DMS 273 treated with DMSO at 0.1 percent for 48 hours (cell line): ENCODE data around the gene ABCF3.
A peak's percentile ranks its signal among the peaks of the same experiment; 100 is the strongest.

ENCODE experiments used
- DNase-seq: peaks from one replicate; lab custom pipeline; 2025; lab: John Stamatoyannopoulos, UW

The ABCF3 gene

GRCh38 chr3:184188080-184188479 is 2.1 kb downstream of the ABCF3 start:
- DNase-seq, result no peak

DNA sequence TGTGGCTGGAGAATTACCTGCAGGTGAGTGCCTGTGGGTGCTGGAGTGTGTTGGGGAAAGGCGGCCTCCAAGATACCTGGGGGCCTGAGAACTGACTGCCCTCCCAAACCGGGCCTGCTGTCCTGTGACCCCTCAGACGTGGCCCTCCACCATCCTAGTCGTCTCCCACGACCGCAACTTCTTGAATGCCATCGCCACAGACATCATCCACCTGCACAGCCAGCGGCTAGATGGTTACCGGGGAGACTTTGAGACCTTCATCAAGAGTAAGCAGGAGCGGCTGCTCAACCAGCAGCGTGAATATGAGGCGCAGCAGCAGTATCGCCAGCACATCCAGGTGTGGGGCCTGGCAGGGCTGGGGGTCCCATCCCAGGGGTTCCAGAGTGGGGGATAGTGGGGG is 3.4 kb downstream of the ABCF3 start:
- DNase-seq, result no peak

- no peak for DNase-seq
Observed at GRCh38 chr3:184192889-184193288, 6.9 kb downstream of the ABCF3 start.

DNA sequence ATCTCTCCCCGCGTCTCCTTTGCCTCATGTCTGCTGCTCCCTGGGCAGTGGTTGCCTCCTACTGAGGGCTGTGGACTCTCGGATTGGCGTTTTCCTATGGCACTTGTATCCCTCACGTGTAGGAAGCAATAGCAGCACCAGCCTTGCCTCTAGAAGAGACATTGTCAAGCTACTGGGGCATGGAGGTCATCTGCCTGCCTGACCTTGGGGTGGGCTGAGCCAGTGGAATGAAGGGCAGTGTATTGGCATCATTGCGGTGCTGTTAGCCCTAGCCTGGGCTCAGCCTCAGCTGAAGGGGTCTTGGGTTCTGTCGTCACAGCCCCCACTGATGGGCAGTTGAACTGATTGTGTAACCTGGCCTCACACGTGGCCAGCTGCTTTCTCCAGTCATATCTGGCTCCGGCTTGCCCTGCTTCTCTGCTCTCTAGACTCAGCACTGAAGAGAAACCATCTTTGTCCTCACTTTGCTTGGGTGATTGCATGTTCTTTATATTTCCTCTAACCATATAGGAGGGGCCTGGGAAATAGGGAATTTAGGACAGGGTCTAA is 8.1 kb downstream of the ABCF3 start:
- DNase-seq, result no peak

GRCh38 chr3:184196536-184196935 is 10.5 kb downstream of the ABCF3 start:
- no peak for DNase-seq

DNA sequence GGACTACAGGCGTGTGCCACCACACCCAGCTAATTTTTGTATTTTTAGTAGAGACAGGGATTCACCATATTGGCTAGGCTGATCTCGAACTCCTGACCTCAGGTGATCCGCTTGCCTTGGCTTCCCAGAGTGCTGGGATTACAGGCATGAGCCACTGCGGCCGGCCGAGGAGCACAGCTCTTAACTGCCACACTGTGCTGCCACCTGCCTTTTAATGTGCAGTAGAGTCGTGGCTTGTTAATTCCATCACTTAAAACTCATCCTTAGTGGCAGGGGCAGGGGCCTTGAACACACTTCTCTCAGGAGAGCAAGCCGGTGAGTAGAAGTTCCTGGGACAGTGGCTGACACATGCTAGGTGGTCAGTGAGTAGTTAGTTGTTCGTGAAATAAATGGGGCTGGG is 12.5 kb downstream of the ABCF3 start:
- no peak for DNase-seq

GRCh38 chr3:184200825-184201224 is 14.8 kb downstream of the ABCF3 start:
- DNase-seq, result no peak

GRCh38 chr3:184203526-184203925 is 17.5 kb downstream of the ABCF3 start:
- no peak for DNase-seq

- DNase-seq, result no peak
Observed at GRCh38 chr3:184209146-184209923, 23.3 kb downstream of the ABCF3 start.

- no peak for DNase-seq
Observed at GRCh38 chr3:184211297-184211696, 25.3 kb downstream of the ABCF3 start.

DNA sequence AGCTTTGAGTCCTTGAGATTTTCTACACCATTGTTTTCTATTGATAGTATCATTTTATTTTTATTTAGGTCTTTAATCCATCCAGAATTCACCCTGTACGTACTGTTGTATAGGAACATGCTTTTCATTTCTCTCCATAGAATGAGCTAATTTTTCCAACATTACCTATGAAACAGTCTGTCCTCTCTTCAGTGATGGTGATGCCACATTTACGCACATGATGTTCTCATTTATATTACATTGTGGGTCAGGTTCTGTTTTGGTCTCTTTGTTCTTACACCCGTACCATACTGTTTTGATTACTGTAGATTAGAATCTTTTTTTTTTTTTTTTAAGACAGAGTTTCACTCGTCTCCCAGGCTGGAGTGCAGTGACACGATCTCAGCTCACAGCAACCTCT is 25.7 kb downstream of the ABCF3 start:
- no peak for DNase-seq

- DNase-seq, result no peak
Observed at GRCh38 chr3:184218814-184219213, 32.8 kb downstream of the ABCF3 start.

- no peak for DNase-seq
Observed at GRCh38 chr3:184222521-184222920, 36.5 kb downstream of the ABCF3 start.

GRCh38 chr3:184223946-184224345 is 37.9 kb downstream of the ABCF3 start:
- no peak for DNase-seq

GRCh38 chr3:184227481-184227935 is 41.5 kb downstream of the ABCF3 start:
- DNase-seq, result no peak

GRCh38 chr3:184228376-184229137 is 42.6 kb downstream of the ABCF3 start:
- no peak for DNase-seq

DNA sequence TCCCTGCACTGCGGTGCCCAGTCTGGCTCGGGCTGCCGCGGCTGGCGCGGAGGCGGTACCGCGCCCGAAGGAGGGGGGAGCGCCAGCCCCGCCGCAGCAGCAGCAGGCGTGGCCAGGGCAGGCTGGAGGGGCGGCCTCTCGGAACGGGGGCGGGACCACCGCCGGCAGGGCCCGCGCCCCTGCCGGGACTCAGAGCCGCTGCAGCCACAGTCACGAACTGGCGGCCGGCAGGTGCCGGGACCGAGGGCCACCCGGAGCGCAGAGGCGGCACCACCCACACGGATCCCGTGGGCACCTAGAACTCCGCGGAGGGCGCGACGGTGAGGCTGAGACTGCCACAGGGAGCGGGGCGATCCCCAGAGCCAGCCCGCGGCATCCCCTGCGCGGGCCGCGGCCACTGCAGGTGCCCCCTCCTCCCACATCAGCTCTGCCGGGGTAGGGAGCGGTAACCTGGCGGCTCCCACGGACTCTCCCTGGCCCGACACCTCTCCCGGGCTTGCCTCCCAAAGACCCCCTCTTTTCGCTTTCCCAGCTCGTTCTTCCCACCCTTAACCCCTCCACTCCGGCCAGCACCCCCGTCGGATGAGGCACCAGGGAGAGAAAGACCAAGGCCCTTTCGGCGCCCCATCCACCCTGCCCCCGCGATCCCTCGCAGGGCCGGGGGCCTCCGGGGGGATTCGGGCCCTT is 43.5 kb downstream of the ABCF3 start, which contains the start of gene VWA5B2:
Gene VWA5B2 (plus strand): TSS at position 192 of the 687 bp plus-strand sequence. CDS start 944 bp downstream, outside the sequence.
- peak; percentile 35 for DNase-seq

GRCh38 chr3:184230081-184230602 is 44.1 kb downstream of the ABCF3 start:
- DNase-seq, result no peak

- DNase-seq, result no peak
Observed at GRCh38 chr3:184230603-184231528, 44.9 kb downstream of the ABCF3 start.

DNA sequence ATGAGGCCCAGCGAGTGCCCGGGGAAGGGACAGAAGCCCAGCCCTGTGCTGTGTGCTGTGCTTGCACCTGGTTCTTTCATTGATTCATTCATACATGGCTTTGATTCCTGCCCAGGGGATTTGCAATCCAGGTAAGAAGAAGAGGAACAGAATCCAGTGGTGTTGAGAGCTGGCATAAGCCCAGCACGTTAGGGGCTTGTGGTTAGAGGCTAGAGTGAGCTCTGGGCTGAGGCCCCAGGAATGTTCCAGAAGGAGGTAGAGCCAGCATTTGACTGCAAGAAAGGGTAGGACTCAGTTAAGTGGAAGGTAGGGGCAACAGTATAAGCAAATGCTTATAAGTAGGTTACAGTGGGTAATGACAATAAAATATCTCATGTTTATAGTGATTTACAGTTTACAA is 45.7 kb downstream of the ABCF3 start:
- DNase-seq, result no peak
